ENCODE data around the gene CCRL2.
"Not testable (repeated sequence)": the region's sequence is repeated elsewhere in the genome, so short reads cannot be mapped to it uniquely, and the experiment has no call there.

CCRL2 gene

GRCh38 chr3:46378426-46378942 lies 28.6 kb upstream of the CCRL2 start:
- peak; percentile 65 for DNase-seq (ENCODE audit: low read depth, low spot score)

GRCh38 chr3:46380471-46381221 lies 26.4 kb upstream of the CCRL2 start:
- no peak for DNase-seq (ENCODE audit: low read depth, low spot score)

GRCh38 chr3:46381625-46382024 lies 25.4 kb upstream of the CCRL2 start:
- no peak for DNase-seq (ENCODE audit: low read depth, low spot score)

- DNase-seq (ENCODE audit: low read depth, low spot score), result no peak
Measured at GRCh38 chr3:46383211-46383950, 23.7 kb upstream of the CCRL2 start.

GRCh38 chr3:46383951-46384330 lies 23.1 kb upstream of the CCRL2 start:
- DNase-seq (ENCODE audit: low read depth, low spot score), result no peak

- no peak for DNase-seq (ENCODE audit: low read depth, low spot score)
Measured at GRCh38 chr3:46386205-46386604, 20.9 kb upstream of the CCRL2 start.

- DNase-seq (ENCODE audit: low read depth, low spot score), result not testable (repeated sequence)
Measured at GRCh38 chr3:46388847-46389246, 18.2 kb upstream of the CCRL2 start.

GRCh38 chr3:46389306-46389705 lies 17.8 kb upstream of the CCRL2 start:
- DNase-seq (ENCODE audit: low read depth, low spot score), result no peak

GRCh38 chr3:46391526-46391925 lies 15.5 kb upstream of the CCRL2 start:
- DNase-seq (ENCODE audit: low read depth, low spot score), result not testable (repeated sequence)

- DNase-seq (ENCODE audit: low read depth, low spot score), result peak; percentile 69
Measured at GRCh38 chr3:46393011-46393410, 14.0 kb upstream of the CCRL2 start.

- peak; percentile 67 for DNase-seq (ENCODE audit: low read depth, low spot score)
Measured at GRCh38 chr3:46393554-46394434, 13.3 kb upstream of the CCRL2 start.

- no peak for DNase-seq (ENCODE audit: low read depth, low spot score)
Measured at GRCh38 chr3:46395210-46395661, 11.8 kb upstream of the CCRL2 start.

GRCh38 chr3:46395766-46396530 lies 11.1 kb upstream of the CCRL2 start:
- DNase-seq (ENCODE audit: low read depth, low spot score), result no peak

- DNase-seq (ENCODE audit: low read depth, low spot score), result no peak
Measured at GRCh38 chr3:46397111-46397510, 9.9 kb upstream of the CCRL2 start.

GRCh38 chr3:46398186-46398955 lies 8.7 kb upstream of the CCRL2 start:
- DNase-seq (ENCODE audit: low read depth, low spot score), result no peak

- DNase-seq (ENCODE audit: low read depth, low spot score), result no peak
Measured at GRCh38 chr3:46399098-46399497, 8.0 kb upstream of the CCRL2 start.

GRCh38 chr3:46399557-46399956 lies 7.5 kb upstream of the CCRL2 start:
- DNase-seq (ENCODE audit: low read depth, low spot score), result no peak

GRCh38 chr3:46400000-46400734 lies 6.9 kb upstream of the CCRL2 start:
- DNase-seq (ENCODE audit: low read depth, low spot score), result no peak

- DNase-seq (ENCODE audit: low read depth, low spot score), result no peak
Measured at GRCh38 chr3:46400846-46401245, 6.2 kb upstream of the CCRL2 start.

- no peak for DNase-seq (ENCODE audit: low read depth, low spot score)
Measured at GRCh38 chr3:46401579-46401978, 5.5 kb upstream of the CCRL2 start.

Data from ELF-1 (cell line).